NCI-H69 (cell line): ENCODE data around the gene CAMTA1.
A peak's percentile ranks its signal among the peaks of the same experiment; 100 is the strongest.

Experiments used
- DNase-seq: peaks from one replicate; lab custom pipeline; 2025; lab: John Stamatoyannopoulos, UW

CAMTA1 gene

GRCh38 chr1:7198664-7199063 lies 413.4 kb downstream of the CAMTA1 start:
- DNase-seq: no peak

- peak; percentile 86 for DNase-seq
Measured at GRCh38 chr1:7199077-7199779, 414.0 kb downstream of the CAMTA1 start.

DNA sequence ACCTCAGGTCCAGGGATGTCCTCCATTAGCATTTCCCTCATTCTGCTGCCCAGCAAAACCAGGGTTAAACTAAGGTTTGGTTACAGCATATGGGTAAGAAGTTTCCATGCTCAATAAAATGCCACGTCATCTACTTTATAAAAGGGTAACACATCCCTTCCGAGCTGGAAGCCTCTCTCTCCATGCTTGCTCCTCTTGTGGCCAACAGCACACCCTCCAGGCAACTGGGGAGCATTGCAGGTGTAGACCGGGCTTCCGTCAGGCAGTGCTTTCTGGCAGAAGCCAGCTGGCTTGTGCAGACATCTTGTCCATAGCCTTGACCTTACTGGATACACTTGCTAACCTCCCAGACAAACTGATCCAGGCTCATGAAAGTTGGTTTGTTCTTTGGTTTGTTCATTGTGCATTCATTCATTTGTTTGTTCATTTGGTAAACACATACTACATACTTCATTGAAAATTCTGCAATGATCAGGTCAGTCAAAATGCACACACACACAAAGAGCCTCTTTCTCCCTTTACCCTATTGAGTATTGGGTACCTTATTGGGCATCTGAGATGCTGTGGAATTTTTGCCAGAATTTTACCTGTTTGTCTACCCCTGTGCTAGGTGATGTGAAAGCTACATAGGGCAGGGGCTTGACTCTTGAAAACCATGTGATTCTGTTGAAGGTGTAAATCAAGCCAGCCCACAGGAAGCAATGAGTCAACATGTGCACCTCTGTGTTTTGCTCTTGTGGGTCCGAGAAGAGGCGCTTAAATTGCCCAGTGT lies 422.8 kb downstream of the CAMTA1 start:
- peak; percentile 70 for DNase-seq

- no peak for DNase-seq
Measured at GRCh38 chr1:7208647-7209180, 423.5 kb downstream of the CAMTA1 start.

- no peak for DNase-seq
Measured at GRCh38 chr1:7209336-7209735, 424.1 kb downstream of the CAMTA1 start.

- DNase-seq: peak; percentile 62
Measured at GRCh38 chr1:7218210-7218832, 433.1 kb downstream of the CAMTA1 start.

GRCh38 chr1:7219031-7219430 lies 433.8 kb downstream of the CAMTA1 start:
- DNase-seq: peak; percentile 34

GRCh38 chr1:7220007-7220406 lies 434.8 kb downstream of the CAMTA1 start:
- DNase-seq: no peak

- no peak for DNase-seq
Measured at GRCh38 chr1:7220712-7221252, 435.5 kb downstream of the CAMTA1 start.

DNA sequence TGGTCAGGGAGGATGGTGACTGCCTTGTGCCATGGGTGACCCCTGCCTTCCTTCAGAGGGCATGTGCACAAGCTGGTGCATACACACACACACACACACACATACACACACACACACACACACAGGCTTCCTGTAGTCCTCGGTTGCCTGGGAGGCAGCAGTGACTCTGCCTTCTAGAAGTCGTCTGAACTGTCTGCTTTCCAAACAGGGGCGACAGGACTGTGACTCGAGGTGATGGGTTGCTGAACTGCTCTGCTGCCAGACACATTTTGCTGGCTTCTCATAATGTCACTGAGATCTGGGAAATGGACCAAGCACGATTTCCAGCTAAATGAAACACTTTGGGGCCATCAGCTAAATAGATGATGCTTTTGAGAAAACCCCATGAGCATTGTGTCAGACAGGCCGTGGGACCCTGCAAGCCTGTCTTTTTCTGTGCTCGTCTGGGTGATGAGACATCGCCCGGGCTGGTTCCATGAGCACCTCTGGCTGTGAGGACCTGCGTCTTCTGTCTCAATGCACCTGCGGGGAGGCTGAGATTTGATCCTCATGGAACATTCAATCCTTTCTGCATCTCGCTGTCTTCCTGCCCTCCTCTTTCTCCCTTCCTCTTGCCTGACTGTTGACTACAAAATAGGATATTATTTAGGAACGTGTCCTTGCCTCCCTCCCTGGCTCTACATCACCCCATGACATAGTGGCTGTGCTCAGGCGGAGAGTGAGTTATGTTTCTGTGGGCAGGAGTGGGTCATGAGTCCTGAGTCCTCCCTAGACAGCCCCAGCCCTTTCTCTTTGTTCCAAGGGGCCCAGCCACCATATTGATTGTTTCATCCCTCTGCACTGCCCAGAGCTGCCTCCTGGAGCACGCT lies 436.8 kb downstream of the CAMTA1 start:
- no peak for DNase-seq

- no peak for DNase-seq
Measured at GRCh38 chr1:7222695-7223015, 437.4 kb downstream of the CAMTA1 start.

DNA sequence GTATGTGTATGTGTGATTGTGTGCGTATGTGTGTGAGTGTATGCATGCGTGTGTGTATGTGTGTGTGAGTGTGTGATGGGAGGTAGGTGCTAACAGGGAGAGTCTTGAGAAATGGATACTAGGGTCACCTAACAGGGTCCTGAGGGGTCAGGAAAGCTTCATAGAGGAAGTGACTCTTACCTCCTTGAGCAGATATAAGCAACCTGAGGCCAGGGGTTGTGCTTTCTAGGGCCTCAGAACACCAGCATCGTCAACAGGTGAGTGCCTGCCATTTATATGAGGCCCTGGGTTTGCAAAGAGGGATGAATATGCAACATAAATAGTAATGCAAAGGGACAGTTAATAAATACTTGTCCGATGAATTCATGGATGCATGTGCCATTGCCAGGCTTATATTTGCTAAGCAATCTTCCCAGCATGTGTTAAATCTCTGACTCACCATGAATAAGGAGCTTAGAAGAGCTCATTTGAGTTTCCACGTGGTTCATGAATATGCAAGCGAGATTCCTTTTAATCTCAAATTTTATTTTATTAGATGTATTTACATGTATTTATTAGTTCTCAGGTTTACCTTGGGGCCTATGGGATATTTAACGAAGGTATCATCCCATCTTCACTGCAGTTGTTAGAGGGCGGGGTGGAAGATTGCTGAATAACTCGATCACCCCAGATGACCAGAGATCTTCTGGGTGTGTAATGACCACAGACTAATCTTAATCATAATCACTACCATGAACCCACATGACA lies 438.3 kb downstream of the CAMTA1 start:
- DNase-seq: peak; percentile 82

DNA sequence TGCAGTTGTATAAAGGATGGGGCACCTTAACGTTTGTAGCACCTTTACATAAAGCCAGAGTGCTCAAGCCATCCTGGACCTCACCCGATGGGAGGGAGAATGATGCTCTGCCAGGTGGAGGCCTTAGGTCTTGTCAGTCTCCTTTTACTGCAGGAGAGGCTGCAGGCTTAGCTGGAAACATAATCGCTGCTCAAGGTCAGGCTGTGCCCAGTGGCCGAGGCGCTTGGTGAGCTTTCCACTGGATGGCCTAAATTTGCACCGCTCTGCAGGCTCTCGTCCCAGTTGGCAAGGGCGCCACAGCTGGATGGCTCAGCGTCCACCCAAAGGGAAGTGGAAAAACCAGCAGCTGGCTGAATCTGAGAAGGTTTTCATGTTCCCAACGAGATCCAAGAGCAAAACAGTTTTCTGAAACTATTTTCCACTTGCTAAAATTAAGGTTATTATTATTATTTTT lies 438.9 kb downstream of the CAMTA1 start:
- peak; percentile 43 for DNase-seq

DNA sequence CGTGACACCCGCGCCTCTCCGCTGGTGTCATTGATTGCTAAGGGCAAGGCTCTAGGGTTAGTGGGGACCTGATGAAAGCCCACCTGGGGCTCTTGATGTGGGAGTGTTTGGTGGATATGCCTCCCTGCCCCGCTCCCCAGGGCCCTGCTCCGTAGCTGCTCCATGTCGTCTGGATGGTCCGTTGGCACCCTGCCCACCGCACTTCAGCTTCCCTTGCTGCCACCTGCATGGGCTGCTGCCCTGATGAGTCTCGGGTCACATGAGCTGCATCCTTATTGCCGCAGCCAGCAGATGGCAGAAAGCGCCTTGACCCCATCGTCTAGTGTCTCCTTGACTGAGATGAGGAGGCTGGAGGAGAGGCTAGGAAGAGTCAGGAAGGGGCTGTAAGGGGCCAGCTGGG lies 439.4 kb downstream of the CAMTA1 start:
- peak; percentile 21 for DNase-seq

- DNase-seq: no peak
Measured at GRCh38 chr1:7225711-7226505, 440.7 kb downstream of the CAMTA1 start.

DNA sequence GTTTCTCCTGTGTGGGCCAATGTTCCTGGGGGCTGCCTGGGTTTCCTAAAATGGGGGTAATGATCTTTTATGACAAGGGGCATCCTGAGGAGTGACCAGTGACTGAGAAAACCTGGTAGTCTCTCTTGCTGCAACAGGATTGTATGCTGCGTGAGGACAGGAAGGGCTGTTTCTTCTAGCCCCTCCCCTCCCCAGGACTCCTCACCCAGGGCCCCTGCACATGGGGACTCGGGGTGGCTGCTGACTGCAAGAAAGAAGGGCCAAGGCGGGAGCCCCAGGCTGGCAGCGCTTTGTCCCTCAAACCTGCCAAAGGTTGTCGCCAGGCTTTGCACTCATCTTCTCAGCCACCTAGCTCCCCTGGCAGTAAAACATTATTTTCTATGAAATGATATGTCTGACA lies 442.4 kb downstream of the CAMTA1 start:
- no peak for DNase-seq

- DNase-seq: peak; percentile 24
Measured at GRCh38 chr1:7228252-7228961, 443.2 kb downstream of the CAMTA1 start.

DNA sequence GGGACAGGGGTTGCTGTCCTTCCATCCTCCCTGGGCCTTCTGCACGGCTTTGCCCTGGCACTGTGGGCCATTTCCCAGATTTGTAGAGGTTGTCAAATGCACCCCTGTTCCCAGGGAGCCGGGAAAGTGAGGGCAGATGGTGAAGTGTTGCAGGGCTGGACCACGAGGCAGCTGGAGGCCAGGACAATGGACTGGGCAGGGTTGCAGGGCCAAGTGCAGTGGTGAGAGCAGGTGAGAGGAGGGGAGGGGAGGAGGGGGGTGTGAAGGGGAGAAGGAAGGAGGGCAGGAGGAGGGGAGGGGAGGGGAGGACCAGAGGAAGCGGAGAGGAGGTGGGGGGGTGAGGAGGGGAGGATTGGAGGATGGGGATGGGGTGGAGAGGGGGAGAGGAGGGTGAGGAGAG lies 443.9 kb downstream of the CAMTA1 start:
- peak; percentile 46 for DNase-seq
